GM12892 (cell line): ENCODE results near the gene UBE2F.

ENCODE experiments used
- POLR2A ChIP-seq: IDR thresholded peaks from 2 replicates; pipeline ENCODE4 v1.6.1; 2011; ENCODE audit warnings: low read depth, low read length, control low read depth
- POLR2AphosphoS5 ChIP-seq: IDR thresholded peaks from 2 replicates; pipeline ENCODE4 v1.6.1; 2011; ENCODE audit warnings: low read depth, low read length, control low read depth

- TF ChIP-seq POLR2AphosphoS5 = no peak
- TF ChIP-seq POLR2A = no peak
Measured at GRCh38 chr2:238043851-238044250, 77.0 kb downstream of the UBE2F start.
